ENCODE measurements around the gene PPP1R16B.
A peak's percentile ranks its signal among the peaks of the same experiment; 100 is the strongest.

PPP1R16B gene

DNA sequence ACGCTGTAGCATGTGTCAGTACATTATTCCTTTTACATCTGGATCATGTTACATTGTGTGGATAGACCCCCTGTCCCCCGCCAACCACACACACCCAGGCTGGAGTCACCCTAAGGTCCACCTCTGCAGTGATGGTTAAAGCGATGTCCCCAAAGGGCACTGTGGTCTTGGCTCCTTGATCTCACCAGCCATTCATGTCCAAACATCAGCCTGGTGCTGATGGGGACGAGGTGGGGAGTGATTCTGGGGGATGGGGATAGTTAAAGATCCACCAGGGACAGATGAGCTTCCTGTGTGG lies 61.5 kb downstream of the PPP1R16B start:
- no peak overlapping the region for H3K9ac ChIP-seq (ENCODE audit: low read length)
- H3K27ac ChIP-seq (ENCODE audit: low read depth, low read length, poor library complexity, severe bottlenecking), result peak overlapping the region; percentile 92
- no peaks in the 10 kb centered on the region for H3K9me2 ChIP-seq (ENCODE audit: low read depth, low read length)
- H3K4me2 ChIP-seq (ENCODE audit: low read length), result no peak overlapping the region
- H3K9me3 ChIP-seq (ENCODE audit: low read length), result no peaks in the 10 kb centered on the region
- H4K20me1 ChIP-seq (ENCODE audit: insufficient read depth, low read length), result no peaks in the 10 kb centered on the region
- peaks cover 7% of the 10 kb centered on the region; the same call in 1 of the 2 replicates for H3F3A ChIP-seq (ENCODE audit: insufficient read depth, low read length)
- H3K79me2 ChIP-seq (ENCODE audit: insufficient read depth, low read length), result no peaks in the 10 kb centered on the region
- H3K27me3 ChIP-seq (ENCODE audit: insufficient read depth, low read length), result no peaks in the 10 kb centered on the region
- no peak overlapping the region for H3K4me3 ChIP-seq (ENCODE audit: low read depth, low read length, poor library complexity, severe bottlenecking)
- peaks cover 82% of the 10 kb centered on the region for H3K4me1 ChIP-seq (ENCODE audit: insufficient read depth, low read length, severe bottlenecking)
- H3K36me3 ChIP-seq (ENCODE audit: insufficient read depth, low read length), result peaks cover 15% of the 10 kb centered on the region
- H2AFZ ChIP-seq (ENCODE audit: low read length), result no peak overlapping the region
- TF ChIP-seq, protein P1, sequence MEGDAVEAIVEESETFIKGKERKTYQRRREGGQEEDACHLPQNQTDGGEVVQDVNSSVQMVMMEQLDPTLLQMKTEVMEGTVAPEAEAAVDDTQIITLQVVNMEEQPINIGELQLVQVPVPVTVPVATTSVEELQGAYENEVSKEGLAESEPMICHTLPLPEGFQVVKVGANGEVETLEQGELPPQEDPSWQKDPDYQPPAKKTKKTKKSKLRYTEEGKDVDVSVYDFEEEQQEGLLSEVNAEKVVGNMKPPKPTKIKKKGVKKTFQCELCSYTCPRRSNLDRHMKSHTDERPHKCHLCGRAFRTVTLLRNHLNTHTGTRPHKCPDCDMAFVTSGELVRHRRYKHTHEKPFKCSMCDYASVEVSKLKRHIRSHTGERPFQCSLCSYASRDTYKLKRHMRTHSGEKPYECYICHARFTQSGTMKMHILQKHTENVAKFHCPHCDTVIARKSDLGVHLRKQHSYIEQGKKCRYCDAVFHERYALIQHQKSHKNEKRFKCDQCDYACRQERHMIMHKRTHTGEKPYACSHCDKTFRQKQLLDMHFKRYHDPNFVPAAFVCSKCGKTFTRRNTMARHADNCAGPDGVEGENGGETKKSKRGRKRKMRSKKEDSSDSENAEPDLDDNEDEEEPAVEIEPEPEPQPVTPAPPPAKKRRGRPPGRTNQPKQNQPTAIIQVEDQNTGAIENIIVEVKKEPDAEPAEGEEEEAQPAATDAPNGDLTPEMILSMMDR (IDR thresholded peaks at IDR 0.05; ENCODE audit: low read length), result no peak
- TF ChIP-seq EZH2 (IDR thresholded peaks at IDR 0.05; ENCODE audit: borderline replicate concordance, low read length), result no peak

DNA sequence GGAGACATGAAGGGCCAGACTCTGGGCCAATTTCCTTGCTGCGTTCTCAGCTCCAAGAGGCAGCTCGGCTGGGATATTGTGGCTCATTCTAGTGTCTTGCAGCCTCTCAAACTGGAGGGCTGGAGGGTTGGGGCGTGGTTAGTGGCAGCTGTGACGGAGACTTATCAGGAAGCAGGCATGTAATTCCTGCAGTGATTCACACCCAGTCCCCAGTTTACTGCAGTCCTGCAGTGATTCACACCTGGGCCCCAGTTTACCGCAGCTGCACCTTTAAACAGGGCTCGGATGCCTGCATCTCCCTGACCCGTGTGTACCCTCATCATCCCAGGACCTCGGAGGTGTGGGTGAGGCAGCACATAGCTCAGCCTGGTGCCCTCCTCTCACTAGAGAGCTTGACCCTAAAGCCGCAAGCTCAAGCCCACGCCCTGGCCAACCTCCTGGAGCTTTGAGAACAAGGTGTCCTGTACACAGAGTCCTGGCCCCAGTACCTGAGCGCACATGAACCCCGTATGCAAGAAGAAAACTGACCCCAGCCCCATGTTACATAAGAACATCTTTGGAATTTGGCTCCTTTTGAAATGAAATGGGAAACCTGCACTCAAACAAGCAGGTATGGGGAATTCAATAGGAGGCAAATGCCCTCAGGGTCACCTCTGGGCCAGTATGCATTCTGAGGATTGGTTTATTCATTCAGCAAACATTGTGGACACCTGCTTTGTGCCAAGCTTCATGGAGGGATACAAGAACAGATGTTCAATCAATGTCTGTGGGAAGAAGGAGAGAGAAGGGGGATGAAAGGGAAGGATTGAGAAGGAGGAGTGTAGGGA lies 65.4 kb downstream of the PPP1R16B start:
- H4K20me1 ChIP-seq (ENCODE audit: insufficient read depth, low read length), result no peaks in the 10 kb centered on the region
- H2AFZ ChIP-seq (ENCODE audit: low read length), result no peak overlapping the region
- peaks cover 5% of the 10 kb centered on the region; the same call in 1 of the 2 replicates for H3K36me3 ChIP-seq (ENCODE audit: insufficient read depth, low read length)
- no peaks in the 10 kb centered on the region for H3K79me2 ChIP-seq (ENCODE audit: insufficient read depth, low read length)
- no peaks in the 10 kb centered on the region for H3K27me3 ChIP-seq (ENCODE audit: insufficient read depth, low read length)
- no peak overlapping the region for H3K4me3 ChIP-seq (ENCODE audit: low read depth, low read length, poor library complexity, severe bottlenecking)
- H3F3A ChIP-seq (ENCODE audit: insufficient read depth, low read length), result peaks cover 21% of the 10 kb centered on the region
- no peaks in the 10 kb centered on the region for H3K9me3 ChIP-seq (ENCODE audit: low read length)
- peaks cover 82% of the 10 kb centered on the region for H3K4me1 ChIP-seq (ENCODE audit: insufficient read depth, low read length, severe bottlenecking)
- H3K27ac ChIP-seq (ENCODE audit: low read depth, low read length, poor library complexity, severe bottlenecking), result peak overlapping the region; percentile 100
- TF ChIP-seq EZH2 (IDR thresholded peaks at IDR 0.05; ENCODE audit: borderline replicate concordance, low read length), result no peak
- TF ChIP-seq, protein P1 (IDR thresholded peaks at IDR 0.05; ENCODE audit: low read length), result no peak
- no peaks in the 10 kb centered on the region for H3K9me2 ChIP-seq (ENCODE audit: low read depth, low read length)
- peak overlapping the region; percentile 54 for H3K9ac ChIP-seq (ENCODE audit: low read length)
- H3K4me2 ChIP-seq (ENCODE audit: low read length), result peak overlapping the region; percentile 39

DNA sequence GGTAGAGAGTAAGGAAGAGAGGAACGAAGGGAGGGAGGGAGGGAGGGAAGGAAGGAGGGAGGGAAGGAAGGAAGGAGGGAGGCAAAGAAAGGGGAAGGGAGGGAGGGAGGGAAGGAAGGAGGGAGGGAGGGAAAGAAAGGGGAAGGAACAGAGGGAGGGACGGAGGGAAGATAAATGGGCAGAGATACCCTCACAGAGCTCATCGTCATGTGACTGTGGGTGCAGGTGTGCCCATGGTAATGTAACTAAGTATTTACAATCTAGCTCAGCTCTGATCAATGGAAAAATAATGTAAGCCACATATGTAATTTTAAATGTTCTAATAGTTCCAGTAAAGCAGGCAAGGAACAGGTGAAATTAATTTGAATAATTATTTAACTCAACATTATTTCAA lies 66.1 kb downstream of the PPP1R16B start:
- Histone ChIP-seq H3K9me3 (ENCODE audit: low read length) (no peaks in the 10 kb centered on the region), H3K79me2 (ENCODE audit: insufficient read depth, low read length) (0 out of 2 replicates have a peak, but pooled peaks cover 2% of the 10 kb centered on the region), H3K4me1 (ENCODE audit: insufficient read depth, low read length, severe bottlenecking) (peaks cover 82% of the 10 kb centered on the region), H3K4me2 (ENCODE audit: low read length) (peak overlapping the region; percentile 39; the same call in 1 of the 2 replicates), H3K9ac (ENCODE audit: low read length) (peak overlapping the region; percentile 73), H4K20me1 (ENCODE audit: insufficient read depth, low read length) (no peaks in the 10 kb centered on the region), H3K9me2 (ENCODE audit: low read depth, low read length) (no peaks in the 10 kb centered on the region), H3K4me3 (ENCODE audit: low read depth, low read length, poor library complexity, severe bottlenecking) (no peak overlapping the region), H3F3A (ENCODE audit: insufficient read depth, low read length) (peaks cover 21% of the 10 kb centered on the region), H3K36me3 (ENCODE audit: insufficient read depth, low read length) (peaks cover 5% of the 10 kb centered on the region; the same call in 1 of the 2 replicates), H3K27ac (ENCODE audit: low read depth, low read length, poor library complexity, severe bottlenecking) (peak overlapping the region; percentile 100), H3K27me3 (ENCODE audit: insufficient read depth, low read length) (no peaks in the 10 kb centered on the region), H2AFZ (ENCODE audit: low read length) (no peak overlapping the region)
- TF ChIP-seq EZH2 (IDR thresholded peaks at IDR 0.05; ENCODE audit: borderline replicate concordance, low read length), result no peak
- TF ChIP-seq, protein P1 (IDR thresholded peaks at IDR 0.05; ENCODE audit: low read length), result no peak

Data from OCI-LY1 (cell line).